ENCODE results near the gene PITX1. TPM values are rescaled to one million over a fixed set of nuclear protein-coding genes. Genes with fewer than 3 reads are reported as not detected.

PITX1 gene
- total RNA-seq, 1 donor from 2014 or later, result 89.6 TPM

- no peak for DNase-seq (ENCODE audit: low spot score in 2 of 2, unreplicated experiment in 2 of 2)
- TF ChIP-seq, protein P1, sequence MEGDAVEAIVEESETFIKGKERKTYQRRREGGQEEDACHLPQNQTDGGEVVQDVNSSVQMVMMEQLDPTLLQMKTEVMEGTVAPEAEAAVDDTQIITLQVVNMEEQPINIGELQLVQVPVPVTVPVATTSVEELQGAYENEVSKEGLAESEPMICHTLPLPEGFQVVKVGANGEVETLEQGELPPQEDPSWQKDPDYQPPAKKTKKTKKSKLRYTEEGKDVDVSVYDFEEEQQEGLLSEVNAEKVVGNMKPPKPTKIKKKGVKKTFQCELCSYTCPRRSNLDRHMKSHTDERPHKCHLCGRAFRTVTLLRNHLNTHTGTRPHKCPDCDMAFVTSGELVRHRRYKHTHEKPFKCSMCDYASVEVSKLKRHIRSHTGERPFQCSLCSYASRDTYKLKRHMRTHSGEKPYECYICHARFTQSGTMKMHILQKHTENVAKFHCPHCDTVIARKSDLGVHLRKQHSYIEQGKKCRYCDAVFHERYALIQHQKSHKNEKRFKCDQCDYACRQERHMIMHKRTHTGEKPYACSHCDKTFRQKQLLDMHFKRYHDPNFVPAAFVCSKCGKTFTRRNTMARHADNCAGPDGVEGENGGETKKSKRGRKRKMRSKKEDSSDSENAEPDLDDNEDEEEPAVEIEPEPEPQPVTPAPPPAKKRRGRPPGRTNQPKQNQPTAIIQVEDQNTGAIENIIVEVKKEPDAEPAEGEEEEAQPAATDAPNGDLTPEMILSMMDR (IDR thresholded peaks at IDR 0.05; ENCODE audit: unreplicated experiment), result no peak
- H3K36me3 Mint-ChIP-seq, result peaks cover 4% of the 10 kb centered on the region
- H3K27ac Mint-ChIP-seq, result peak overlapping the region; percentile 88
- H3K4me1 Mint-ChIP-seq, result peaks cover 19% of the 10 kb centered on the region
- H3K27me3 Mint-ChIP-seq (ENCODE audit: low read depth), result peaks cover 83% of the 10 kb centered on the region
- H3K4me3 Mint-ChIP-seq, result peak overlapping the region; percentile 57
- no peaks in the 10 kb centered on the region for H3K9me3 Mint-ChIP-seq
Observed at GRCh38 chr5:135026645-135027265, 7.3 kb downstream of the PITX1 start.

DNA sequence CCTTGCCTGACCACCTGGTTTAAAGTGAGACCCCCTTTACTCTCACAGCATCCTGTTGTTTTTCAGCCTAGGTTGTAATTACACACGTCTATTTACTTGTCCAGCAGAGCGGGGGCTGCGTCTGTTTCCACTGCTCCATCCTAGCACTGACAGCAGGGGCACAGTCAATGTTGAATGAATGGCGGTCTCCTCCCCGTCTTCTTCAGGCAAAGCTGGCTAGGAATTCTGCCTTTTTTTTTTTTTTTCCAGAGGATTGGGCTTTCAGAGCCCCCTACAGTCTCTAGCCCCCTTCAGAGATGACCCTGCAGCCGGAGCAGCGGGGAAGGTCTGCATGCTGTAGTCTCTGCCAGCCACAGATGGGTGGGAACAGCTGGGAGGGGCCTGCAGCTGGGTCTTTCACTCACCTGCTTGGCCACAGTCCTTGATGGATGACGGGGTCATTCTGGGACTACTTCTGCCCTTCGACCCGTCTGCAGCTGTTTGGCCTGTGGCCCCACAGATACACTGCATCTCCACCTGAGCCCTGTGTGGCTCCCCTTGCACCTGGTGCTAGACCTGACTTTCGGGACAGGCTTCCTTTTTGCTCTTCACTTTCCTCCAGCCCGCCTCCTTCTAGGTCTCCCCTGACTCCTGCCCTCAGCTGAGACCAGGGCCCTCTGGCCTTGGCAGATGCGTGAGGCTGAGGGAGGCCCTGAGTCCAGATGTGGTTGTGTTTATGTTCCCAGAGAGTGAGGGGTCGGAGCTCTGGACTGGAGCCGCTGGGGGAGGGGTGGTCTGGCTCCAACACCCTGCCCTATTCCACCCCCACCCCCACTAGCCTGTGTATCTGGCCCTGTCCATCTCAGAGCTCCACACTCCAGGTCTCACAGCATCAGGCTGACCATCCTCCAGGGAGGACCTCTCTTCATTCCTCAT is 8.0 kb downstream of the PITX1 start:
- TF ChIP-seq, protein P1 (IDR thresholded peaks at IDR 0.05; ENCODE audit: unreplicated experiment), result no peak
- no peak overlapping the region for H3K4me3 Mint-ChIP-seq
- H3K27me3 Mint-ChIP-seq (ENCODE audit: low read depth), result peaks cover 82% of the 10 kb centered on the region
- no peaks in the 10 kb centered on the region for H3K9me3 Mint-ChIP-seq
- H3K27ac Mint-ChIP-seq, result peak overlapping the region; percentile 88
- no peak for DNase-seq (ENCODE audit: low spot score in 2 of 2, unreplicated experiment in 2 of 2)
- peaks cover 3% of the 10 kb centered on the region for H3K36me3 Mint-ChIP-seq
- H3K4me1 Mint-ChIP-seq, result peaks cover 20% of the 10 kb centered on the region

- peaks cover 79% of the 10 kb centered on the region for H3K27me3 Mint-ChIP-seq (ENCODE audit: low read depth)
- peaks cover 18% of the 10 kb centered on the region for H3K4me1 Mint-ChIP-seq
- peak overlapping the region; percentile 71 for H3K27ac Mint-ChIP-seq
- TF ChIP-seq, protein P1 (IDR thresholded peaks at IDR 0.05; ENCODE audit: unreplicated experiment), result no peak
- H3K36me3 Mint-ChIP-seq, result peaks cover 3% of the 10 kb centered on the region
- no peak for DNase-seq (ENCODE audit: low spot score in 2 of 2, unreplicated experiment in 2 of 2)
- no peak overlapping the region for H3K4me3 Mint-ChIP-seq
- no peaks in the 10 kb centered on the region for H3K9me3 Mint-ChIP-seq
Observed at GRCh38 chr5:135024956-135025729, 8.9 kb downstream of the PITX1 start.

- Mint-ChIP-seq H3K4me3 (no peak overlapping the region), H3K36me3 (peaks cover 3% of the 10 kb centered on the region), H3K4me1 (peaks cover 2% of the 10 kb centered on the region), H3K27me3 (ENCODE audit: low read depth) (peaks cover 49% of the 10 kb centered on the region), H3K9me3 (no peaks in the 10 kb centered on the region), H3K27ac (peak overlapping the region; percentile 64)
- TF ChIP-seq, protein P1 (IDR thresholded peaks at IDR 0.05; ENCODE audit: unreplicated experiment), result no peak
- peak in 1 of 2 experiments; percentile 27 for DNase-seq (ENCODE audit: low spot score in 2 of 2, unreplicated experiment in 2 of 2)
Observed at GRCh38 chr5:135020111-135020895, 13.7 kb downstream of the PITX1 start.

- Mint-ChIP-seq H3K27ac (no peak overlapping the region), H3K36me3 (peaks cover 3% of the 10 kb centered on the region), H3K4me3 (no peak overlapping the region), H3K9me3 (no peaks in the 10 kb centered on the region), H3K27me3 (ENCODE audit: low read depth) (peaks cover 41% of the 10 kb centered on the region), H3K4me1 (peaks cover 2% of the 10 kb centered on the region)
- TF ChIP-seq, protein P1 (IDR thresholded peaks at IDR 0.05; ENCODE audit: unreplicated experiment), result no peak
- peak in 1 of 2 experiments; percentile 19 for DNase-seq (ENCODE audit: low spot score in 2 of 2, unreplicated experiment in 2 of 2)
Observed at GRCh38 chr5:135019314-135019713, 14.7 kb downstream of the PITX1 start.

All from mesothelial cell of epicardium (in vitro differentiated cells).